ENCODE results near the gene PLEKHM2.

Gene PLEKHM2

GRCh38 chr1:15737324-15738319 is 53.5 kb downstream of the PLEKHM2 start:
- H3K4me3 ChIP-seq (replicated peaks in 1 of 2; ENCODE audit: low read depth in 2 of 2, low read length in 2 of 2): no peak overlapping the region
- no peak for TF ChIP-seq CTCF (IDR thresholded peaks at IDR 0.05; ENCODE audit: low read depth, low read length)
- DNase-seq (ENCODE audit: low read depth in 2 of 2): no peak

GRCh38 chr1:15738416-15739113 is 54.4 kb downstream of the PLEKHM2 start:
- DNase-seq (ENCODE audit: low read depth in 2 of 2): no peak
- no peak overlapping the region for H3K4me3 ChIP-seq (replicated peaks in 1 of 2; ENCODE audit: low read depth in 2 of 2, low read length in 2 of 2)
- TF ChIP-seq CTCF (IDR thresholded peaks at IDR 0.05; ENCODE audit: low read depth, low read length): no peak

- no peak for DNase-seq (ENCODE audit: low read depth in 2 of 2)
- no peak overlapping the region for H3K4me3 ChIP-seq (replicated peaks in 1 of 2; ENCODE audit: low read depth in 2 of 2, low read length in 2 of 2)
- TF ChIP-seq CTCF (IDR thresholded peaks at IDR 0.05; ENCODE audit: low read depth, low read length): no peak
Measured at GRCh38 chr1:15739259-15739658, 55.1 kb downstream of the PLEKHM2 start.

GRCh38 chr1:15739745-15740144 is 55.6 kb downstream of the PLEKHM2 start:
- DNase-seq (ENCODE audit: low read depth in 2 of 2): no peak
- peak; percentile 27 for TF ChIP-seq CTCF (IDR thresholded peaks at IDR 0.05; ENCODE audit: low read depth, low read length)
- H3K4me3 ChIP-seq (replicated peaks in 1 of 2; ENCODE audit: low read depth in 2 of 2, low read length in 2 of 2): no peak overlapping the region

- peak; percentile 66 to 80 for DNase-seq (ENCODE audit: low read depth in 2 of 2)
- TF ChIP-seq CTCF (IDR thresholded peaks at IDR 0.05; ENCODE audit: low read depth, low read length): peak; percentile 89
- no peak overlapping the region for H3K4me3 ChIP-seq (replicated peaks in 1 of 2; ENCODE audit: low read depth in 2 of 2, low read length in 2 of 2)
Measured at GRCh38 chr1:15740924-15741850, 57.1 kb downstream of the PLEKHM2 start.

GRCh38 chr1:15742339-15742801 is 58.2 kb downstream of the PLEKHM2 start, which contains the start of gene TMEM82:
Gene TMEM82, plus strand, starts transcription at chr1:15742499. Its CDS starts 61 bp downstream, at chr1:15742560.
- DNase-seq (ENCODE audit: low read depth in 2 of 2): no peak
- no peak within 1 kb of the TSS for H3K4me3 ChIP-seq (replicated peaks in 1 of 2; ENCODE audit: low read depth in 2 of 2, low read length in 2 of 2)
- no peak for TF ChIP-seq CTCF (IDR thresholded peaks at IDR 0.05; ENCODE audit: low read depth, low read length)
